HG03103 (cell line): ENCODE results near the gene CCNYL1.
"Not testable (repeated sequence)": the region's sequence is repeated elsewhere in the genome, so short reads cannot be mapped to it uniquely, and the experiment has no call there.

Source experiments
- ATAC-seq: cut with Tn5 transposase; IDR thresholded peaks from one replicate; pipeline ENCODE4 v1.9.1; 2021; ENCODE audit warnings: low read depth; ENCODE audit not compliant: unreplicated experiment

The CCNYL1 gene

DNA sequence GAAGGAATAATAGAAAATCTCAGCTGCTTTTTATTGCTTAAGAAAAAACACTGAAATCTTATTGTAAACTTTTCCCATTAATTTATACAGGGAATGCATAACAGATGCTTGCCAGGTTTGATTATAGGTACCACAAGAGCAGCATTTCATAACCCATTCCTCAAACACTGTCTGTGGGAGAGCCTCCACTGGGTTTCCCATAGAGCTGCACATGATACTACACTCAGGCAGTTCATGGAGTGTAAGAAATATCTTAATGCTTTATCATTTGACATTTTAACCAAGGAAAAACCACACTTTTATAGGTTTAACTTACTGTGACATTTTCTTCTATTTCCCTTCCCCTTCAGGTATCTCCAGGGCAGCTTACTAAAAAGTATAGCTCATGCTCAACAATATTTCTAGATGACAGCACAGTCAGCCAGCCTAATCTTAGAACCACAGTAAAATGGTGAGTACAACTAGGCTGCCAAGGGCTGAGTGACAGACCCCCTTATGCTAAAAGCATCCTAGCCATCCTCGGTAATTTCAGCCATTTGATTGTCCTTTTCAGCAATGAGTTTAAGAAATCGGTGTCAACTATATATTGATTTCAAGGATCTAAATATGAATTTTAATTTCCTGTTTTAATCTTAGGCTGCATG is 22.3 kb downstream of the CCNYL1 start:
- ATAC-seq, result no peak

DNA sequence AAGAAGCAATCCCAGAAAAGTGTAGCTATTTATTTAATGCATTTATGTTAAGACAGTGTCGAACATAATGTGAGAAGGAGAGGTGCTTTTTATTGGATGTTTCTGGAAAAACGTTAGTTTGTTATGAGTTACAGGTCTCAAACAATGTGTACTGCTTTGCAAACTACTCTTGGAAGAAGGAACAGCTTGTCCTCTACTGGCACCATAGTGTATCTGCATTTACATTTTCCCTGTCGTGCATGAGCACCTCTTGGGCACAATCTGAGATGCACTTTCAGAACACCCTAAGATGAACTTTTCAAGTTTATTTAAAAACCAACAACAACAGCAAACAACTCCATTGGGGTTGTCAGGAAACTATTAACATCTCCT is 22.8 kb downstream of the CCNYL1 start:
- no peak for ATAC-seq

DNA sequence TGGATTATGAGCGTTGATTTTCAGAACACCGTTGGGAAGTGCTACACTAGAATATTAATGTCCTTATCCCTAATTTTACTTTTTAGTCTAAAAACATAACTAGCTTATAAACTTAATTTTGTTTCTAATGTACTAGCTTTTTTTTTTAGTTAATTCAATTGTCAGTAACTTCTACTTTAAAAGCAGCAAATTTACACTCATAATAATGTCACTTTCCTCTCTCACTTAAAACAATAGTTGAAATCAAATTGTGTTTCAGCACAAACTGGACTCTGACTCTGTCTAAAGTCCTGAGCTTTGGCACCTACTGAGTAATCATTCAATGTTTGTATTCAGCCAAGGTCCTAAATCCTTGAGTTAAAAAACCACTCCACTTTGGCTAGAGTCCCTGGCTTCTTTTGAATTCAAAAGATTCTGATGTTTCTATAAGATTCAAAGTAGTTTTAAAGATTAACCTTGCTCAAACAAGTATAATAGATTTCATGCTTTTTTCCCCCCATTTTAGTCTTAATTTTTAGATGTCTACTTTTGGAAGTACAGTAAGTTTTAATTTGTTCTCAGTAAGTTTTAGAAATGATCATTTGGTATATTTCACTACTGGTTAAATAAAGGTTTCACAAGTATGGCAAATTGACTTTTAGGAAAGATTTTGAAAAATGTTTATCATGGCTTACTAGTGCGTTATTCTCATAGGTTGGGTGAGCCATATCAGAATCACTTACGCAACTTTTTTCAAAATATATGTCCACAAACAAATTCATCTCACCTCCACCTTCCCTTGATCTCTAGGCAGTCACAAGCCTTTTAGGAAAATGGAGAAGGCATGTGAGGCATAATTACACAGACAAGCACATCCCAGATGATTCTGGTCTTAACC is 23.4 kb downstream of the CCNYL1 start:
- ATAC-seq, result no peak

DNA sequence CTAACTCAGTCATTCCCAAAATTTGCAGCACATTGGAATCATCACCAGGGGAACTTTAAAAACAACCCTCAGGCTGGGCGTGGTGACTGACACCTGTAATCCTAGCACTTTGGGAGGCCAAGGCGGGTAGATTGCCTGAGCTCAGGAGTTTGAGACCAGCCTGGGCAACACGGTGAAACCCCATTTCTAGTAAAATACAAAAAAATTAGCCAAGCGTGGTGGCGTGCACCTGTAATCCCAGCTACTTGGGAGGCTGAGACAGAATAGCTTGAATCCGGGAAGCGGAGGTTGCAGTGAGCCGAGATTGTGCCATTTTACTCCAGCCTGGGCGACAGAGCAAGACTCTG is 24.0 kb downstream of the CCNYL1 start:
- ATAC-seq, result not testable (repeated sequence)

GRCh38 chr2:207743514-207743913 is 32.1 kb downstream of the CCNYL1 start:
- ATAC-seq, result no peak

DNA sequence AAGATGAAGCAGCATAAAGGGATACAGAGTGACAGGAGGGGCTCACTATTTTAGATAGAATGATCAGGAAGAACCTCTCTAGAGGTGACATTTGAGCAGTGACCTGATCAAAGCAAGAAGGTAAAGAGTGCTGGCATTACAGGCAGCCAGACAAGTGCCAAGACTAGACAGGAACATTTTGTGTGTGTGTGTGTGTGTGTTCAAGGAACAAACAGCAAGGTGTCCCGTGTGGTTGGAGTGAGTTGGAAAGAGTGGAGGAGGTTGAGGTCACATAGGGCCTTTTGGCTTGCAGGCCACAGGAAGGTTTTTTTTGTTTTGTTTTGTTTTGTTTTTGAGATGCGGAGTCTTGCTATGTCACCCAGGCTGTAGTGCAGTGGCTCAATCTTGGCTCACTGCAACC is 32.6 kb downstream of the CCNYL1 start:
- ATAC-seq, result no peak

GRCh38 chr2:207744451-207744850 is 33.0 kb downstream of the CCNYL1 start:
- no peak for ATAC-seq

GRCh38 chr2:207746131-207746530 is 34.7 kb downstream of the CCNYL1 start:
- no peak for ATAC-seq

DNA sequence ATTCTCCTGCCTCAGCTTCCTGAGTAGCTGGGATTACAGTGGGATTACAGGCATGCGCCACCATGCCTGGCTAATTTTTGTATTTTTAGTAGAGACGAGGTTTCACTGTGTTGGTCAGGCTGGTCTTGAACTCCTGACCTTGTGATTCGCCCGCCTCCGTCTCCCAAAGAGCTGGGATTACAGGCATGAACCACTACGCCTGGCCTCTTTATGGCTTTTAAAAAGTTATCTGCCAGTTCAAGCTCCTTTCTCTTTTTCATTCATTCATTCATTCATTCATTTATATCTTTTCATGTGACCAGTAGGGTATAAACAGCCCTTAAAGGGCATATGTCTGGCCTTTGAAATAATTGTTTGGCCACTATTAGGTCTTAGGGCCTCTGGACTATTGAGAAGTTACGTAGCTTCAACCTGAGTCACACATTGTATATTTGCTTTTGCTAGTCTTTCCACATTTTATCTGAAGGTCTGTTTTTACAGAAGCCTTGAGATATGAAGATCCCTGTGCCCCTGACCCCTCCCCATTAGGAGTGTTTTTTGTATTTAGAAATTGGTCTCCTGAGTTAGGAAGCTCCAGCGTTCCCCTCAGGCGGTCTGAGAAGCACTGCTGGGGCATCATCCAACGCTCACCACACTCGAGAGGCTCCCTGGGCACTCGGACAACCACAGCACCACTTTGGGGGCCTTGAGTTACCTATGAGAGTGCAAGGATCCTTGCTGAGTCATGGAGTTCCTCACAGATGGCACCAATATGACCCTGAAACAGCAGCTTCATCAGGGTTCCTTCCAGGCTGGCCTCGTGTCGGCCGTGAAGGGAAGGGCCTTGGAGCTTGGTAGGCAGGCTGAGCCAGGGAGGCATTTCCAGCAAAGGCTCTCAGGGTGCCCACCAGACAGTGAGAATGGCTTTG is 36.5 kb downstream of the CCNYL1 start:
- no peak for ATAC-seq

DNA sequence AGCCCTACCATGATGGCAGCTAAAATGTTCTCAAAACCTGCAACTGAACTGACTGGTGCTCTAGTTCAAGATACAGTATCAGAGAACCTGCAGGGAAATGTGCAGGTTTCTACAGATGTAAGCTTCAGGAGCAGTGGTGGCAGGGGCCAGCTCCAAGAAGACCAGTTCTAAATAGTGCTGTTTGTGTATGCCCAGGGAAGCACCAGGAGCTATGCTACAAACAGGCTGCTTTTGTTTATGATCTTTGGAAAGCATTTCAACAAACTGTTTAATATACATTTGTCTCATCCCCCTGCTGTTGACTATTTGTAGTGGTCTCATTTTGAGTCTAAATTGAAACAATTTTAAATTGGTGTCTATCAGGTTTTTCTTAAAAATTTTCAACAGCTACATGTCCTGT is 37.6 kb downstream of the CCNYL1 start:
- ATAC-seq, result no peak

DNA sequence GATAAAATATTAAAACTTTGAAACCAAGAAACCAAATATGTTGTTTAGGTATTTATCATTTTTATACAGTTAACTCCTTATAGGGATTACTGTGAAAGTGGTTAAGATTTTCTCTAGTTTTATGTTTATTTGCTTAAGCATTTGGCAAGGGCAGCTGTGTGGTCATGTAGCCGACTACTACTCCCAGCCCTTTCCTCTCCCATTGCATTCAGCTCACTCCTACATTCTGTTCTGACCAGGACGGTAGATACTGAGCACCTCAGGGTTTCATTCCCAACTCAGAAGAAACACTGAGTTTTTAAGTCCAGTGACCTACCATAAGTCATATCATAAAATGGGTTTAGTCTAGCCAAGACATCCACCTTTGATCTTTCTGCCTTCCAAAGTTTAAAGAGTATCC is 38.4 kb downstream of the CCNYL1 start:
- no peak for ATAC-seq

DNA sequence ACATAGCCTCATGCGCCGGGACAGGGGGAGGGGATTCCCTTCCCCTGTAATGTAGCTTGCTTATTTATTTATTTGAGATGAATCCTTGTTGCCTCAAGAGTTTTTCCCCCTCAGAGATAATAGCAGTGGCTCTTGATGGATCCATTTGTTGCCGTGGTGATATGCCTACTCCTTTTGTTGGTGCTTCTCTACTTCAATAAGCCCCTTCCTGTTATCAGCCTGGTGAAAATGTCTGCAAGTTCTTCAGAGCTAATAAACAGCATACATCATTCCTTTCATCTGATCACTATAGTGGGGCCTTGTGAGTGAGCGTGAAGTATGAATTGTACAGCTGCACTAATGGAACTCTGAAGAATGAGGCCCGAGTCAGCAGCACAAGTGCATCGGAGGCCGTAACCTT is 38.9 kb downstream of the CCNYL1 start:
- no peak for ATAC-seq

DNA sequence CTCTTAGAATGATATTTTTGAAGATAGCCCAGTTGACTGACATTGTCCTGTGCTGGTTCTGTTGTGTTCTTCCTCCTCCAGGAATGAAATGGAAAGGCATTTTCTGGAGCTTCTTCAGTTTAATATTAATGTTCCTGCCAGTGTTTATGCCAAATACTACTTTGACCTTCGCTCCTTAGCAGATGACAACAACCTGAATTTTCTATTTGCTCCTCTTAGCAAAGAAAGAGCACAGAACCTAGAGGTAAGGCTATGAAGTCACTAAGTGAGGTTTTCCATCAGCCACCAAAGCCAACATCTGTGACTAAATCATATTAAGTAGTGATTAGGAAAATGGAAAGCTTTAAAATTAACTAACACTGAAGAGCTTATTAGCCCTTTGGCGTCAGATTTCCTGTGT is 39.4 kb downstream of the CCNYL1 start:
- no peak for ATAC-seq

- ATAC-seq, result not testable (repeated sequence)
Measured at GRCh38 chr2:207753688-207754087, 42.2 kb downstream of the CCNYL1 start.

- ATAC-seq, result no peak
Measured at GRCh38 chr2:207754498-207755383, 43.3 kb downstream of the CCNYL1 start.

DNA sequence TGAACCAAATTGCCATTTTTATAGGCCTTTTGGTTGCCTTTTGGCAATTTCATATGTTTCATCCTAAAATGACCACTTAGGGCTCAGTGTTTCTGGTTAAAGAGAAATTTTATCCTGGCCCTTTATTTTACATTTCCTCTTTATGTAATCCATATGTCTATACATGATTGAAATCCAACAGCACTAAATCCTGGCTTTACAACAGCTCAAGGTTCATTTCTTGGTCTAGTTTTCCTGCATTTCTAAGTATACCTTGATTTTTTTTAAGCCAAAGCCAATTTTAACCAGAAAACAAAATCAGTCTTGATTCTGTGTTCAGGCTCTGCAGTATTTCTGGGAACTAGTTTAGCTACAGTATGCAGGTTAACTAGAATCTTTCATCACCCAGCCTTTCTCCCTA is 46.6 kb downstream of the CCNYL1 start:
- no peak for ATAC-seq

- no peak for ATAC-seq
Measured at GRCh38 chr2:207759890-207760289, 48.5 kb downstream of the CCNYL1 start.

DNA sequence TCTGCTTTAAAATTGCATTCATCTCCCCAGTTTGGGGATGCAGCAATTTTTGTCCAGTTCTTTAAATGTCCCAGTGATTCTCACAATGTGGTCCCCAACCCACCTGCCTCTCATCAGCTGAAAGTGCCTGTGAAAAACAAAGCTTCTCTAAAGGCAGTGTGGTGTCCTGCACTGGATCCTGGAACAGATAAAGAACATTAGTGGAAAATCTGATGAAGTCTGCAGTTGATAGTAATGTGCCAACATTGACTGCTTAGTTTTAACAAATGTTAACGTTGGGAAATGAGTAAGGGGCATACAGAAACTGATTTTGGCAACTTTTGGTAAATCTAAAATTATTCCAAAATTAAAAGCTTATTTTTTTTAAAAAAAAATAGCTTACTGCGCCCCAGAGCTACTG is 49.0 kb downstream of the CCNYL1 start:
- ATAC-seq, result no peak

DNA sequence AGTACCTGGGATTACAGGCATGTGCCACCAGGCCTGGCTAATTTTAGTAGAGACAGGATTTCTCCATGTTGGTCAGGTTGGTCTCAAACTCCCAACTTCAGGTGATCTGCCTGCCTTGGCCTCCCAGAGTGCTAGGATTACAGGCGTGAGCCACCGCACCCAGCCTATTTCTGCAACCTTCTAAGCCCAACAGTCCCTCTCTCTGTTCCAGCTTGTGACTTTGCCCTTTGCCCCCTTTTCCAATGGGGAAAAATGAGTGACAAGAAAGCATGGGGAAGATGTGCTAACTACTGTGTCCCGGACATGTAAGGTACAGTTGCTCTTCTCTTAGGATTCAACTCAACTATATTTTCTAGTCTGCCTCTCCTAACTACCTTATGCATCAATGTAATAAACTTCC is 50.0 kb downstream of the CCNYL1 start:
- not testable (repeated sequence) for ATAC-seq

DNA sequence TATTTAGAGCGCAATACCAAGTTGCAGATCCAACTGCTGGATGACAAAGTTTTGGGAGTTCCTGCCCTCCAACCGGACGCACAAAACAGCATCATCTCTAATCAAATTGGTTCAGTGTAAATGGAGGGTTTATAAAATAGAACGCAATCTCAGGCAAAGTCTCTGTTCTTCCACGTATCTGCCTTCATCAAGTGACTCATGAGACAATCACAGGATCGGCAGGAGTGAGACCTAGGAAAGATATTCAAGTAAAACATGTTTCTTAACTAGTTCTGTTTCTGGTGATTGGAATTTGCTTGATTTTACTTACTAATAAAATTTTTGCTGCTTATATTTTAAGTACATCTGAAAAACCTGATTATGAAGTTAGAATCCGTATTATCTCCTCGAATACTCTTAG is 50.7 kb downstream of the CCNYL1 start:
- no peak for ATAC-seq
